NCI-H2081 (cell line): ENCODE data around the gene COX6B1.
"Not testable (repeated sequence)": the region's sequence is repeated elsewhere in the genome, so short reads cannot be mapped to it uniquely, and the experiment has no call there.

Source experiments
- DNase-seq, 2 experiments: peaks; one replicate each; lab custom pipeline; 2025; lab: John Stamatoyannopoulos, UW

Gene COX6B1

DNA sequence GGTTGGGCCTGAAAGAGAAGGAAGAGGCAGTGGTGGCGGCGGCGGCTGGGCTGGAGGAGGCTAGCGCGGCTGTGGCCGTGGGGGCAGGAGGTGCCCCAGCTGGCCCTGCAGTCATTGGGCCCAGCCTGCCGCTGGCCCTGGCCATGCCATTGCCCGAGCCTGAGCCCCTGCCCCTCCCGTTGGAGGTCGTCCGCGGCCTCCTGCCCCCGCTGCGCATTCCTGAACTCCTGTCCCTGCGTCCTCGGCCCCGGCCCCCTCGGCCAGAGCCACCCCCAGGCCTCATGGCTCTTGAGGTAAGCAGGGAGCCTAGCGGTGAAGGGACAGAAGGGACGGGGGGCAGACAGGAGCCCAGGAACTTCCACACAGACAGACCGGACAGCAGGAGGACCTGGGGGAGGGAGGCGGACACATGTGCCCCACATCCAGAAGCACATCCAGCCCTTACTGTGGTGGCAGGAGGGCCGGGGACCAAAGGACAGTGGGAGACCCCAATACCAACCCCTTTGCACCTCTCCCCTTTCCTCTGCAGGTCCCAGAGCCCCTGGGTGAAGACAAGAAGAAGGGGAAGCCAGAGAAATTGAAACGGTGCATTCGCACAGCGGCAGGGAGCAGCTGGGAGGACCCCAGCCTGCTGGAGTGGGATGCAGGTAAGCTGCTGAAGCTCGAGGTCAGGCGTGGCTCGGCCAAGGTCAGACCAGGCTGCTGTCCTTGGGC, 14.2 kb upstream of the COX6B1 start:
- no peak for DNase-seq

GRCh38 chr19:35636651-35637050, 11.5 kb upstream of the COX6B1 start:
- DNase-seq = no peak

GRCh38 chr19:35637165-35637564, 11.0 kb upstream of the COX6B1 start:
- no peak for DNase-seq

- DNase-seq = no peak
Measured at GRCh38 chr19:35639321-35639639, 8.8 kb upstream of the COX6B1 start.

GRCh38 chr19:35639863-35640262, 8.3 kb upstream of the COX6B1 start:
- no peak for DNase-seq

DNA sequence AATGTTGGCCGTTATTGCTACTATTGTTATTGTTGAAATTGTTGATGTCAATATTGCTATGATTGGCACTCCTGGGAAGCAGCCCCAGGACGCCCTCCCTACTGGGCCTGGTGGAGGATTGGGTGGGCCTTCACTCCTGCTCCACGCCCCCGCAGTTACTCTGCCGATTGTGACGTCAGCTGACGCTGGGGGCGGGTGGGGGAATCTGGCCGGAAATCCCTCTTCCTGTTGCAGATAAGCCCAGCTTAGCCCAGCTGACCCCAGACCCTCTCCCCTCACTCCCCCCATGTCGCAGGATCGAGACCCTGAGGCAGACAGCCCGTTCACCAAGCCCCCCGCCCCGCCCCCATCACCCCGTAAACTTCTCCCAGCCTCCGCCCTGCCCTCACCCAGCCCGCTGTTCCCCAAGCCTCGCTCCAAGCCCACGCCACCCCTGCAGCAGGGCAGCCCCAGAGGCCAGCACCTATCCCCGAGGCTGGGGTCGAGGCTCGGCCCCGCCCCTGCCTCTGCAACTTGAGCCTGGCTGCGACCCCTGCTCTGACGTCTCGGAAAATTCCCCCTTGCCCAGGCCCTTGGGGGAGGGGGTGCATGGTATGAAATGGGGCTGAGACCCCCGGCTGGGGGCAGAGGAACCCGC, 6.5 kb upstream of the COX6B1 start, which contains the start of gene ETV2:
ETV2 (plus strand) TSS at position 231 of the 637 bp plus-strand sequence. CDS start 716 bp downstream, outside the sequence.
- DNase-seq = no peak

DNA sequence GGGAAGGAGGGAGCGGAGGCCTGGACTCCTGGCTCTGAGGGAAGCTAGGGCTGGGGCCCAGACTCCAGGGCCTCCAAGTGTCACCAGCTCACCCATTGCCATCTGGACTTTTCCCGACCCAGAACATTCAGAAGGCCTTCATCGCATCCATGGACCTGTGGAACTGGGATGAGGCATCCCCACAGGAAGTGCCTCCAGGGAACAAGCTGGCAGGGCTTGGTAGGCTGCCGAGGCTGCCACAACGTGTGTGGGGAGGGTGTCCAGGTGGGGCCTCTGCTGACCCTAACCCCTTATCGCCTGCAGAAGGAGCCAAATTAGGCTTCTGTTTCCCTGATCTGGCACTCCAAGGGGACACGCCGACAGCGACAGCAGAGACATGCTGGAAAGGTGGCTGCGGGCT, 5.8 kb upstream of the COX6B1 start:
- DNase-seq = no peak

DNA sequence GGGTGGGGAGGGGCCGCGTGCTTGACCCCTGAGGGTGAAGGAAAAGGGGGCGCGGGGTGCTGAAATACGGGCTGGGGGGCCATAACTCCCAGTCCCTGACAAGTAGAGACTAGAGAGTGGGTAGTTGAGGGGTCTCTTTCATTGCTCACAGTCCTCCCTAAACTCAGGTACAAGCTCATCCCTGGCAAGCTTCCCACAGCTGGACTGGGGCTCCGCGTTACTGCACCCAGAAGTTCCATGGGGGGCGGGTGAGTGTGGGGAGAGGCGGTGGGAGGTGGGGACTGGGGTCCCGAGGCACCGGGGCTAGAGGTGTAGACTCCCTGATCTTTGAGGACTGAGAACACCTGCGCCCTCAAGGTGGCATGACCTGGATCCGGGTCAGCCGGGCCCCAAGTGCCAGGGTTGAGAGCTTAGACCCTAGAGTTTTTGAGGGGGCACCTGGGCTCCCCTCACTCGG, 5.3 kb upstream of the COX6B1 start:
- no peak for DNase-seq

- DNase-seq = peak; percentile 73
Measured at GRCh38 chr19:35643255-35644205, 4.6 kb upstream of the COX6B1 start.

DNA sequence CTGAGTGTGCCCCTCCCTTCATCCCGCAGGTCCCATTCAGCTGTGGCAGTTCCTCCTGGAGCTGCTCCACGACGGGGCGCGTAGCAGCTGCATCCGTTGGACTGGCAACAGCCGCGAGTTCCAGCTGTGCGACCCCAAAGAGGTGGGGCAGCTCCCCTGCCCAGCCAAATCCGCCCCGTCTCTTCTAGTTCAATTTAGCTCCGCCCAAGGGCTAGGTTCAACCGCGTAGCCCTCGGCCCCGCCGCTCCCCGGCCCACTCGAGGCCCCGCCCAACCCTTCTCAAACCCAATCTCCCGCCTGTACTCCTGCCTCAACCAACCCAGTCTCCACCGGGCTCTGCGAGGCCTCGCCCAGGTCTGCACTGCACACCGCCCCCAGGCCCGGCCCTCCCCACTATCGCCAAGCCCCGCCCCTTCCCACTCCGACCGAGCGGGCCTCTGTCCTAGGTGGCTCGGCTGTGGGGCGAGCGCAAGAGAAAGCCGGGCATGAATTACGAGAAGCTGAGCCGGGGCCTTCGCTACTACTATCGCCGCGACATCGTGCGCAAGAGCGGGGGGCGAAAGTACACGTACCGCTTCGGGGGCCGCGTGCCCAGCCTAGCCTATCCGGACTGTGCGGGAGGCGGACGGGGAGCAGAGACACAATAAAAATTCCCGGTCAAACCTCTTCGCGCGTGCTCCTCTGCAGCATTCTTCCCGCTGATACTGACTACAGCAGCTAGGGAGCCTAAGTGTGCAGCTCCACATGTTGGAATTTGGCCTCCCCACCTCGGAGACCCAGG, 3.7 kb upstream of the COX6B1 start:
- peak; percentile 92 for DNase-seq

DNA sequence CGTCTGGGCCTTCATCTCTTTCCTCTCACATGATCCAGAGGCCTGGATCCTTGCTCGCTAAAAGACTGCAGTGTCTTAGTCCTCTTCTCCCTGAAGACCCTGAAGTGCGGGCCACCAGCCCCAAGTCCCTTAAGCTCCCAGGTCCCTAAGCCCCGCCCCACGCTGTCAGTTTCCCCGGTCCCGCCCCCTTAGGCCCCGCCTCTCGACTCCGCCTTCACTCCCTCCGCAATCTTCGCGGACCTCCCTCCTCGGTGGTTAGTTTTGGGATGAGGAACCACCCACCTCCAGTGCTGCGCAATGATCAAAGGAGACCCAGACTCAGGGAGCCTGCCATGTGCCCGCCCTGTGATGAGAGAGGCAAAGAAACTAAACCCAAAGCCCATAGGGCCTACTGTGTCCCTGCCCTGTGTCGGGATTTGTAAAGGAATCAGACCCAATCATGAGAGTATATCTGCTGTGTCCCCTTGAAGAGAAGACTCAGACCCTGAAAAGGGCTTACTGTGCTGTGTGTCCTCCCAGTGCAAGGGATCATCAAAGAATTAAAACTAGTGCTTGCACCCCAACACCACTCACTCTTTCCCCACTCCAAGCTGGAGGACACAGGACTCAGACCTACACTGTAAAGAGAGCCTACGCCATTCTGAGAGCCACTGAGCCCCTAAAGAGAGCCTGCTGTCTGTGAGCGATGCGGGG, 3.0 kb upstream of the COX6B1 start:
- DNase-seq = peak; percentile 29 to 46

DNA sequence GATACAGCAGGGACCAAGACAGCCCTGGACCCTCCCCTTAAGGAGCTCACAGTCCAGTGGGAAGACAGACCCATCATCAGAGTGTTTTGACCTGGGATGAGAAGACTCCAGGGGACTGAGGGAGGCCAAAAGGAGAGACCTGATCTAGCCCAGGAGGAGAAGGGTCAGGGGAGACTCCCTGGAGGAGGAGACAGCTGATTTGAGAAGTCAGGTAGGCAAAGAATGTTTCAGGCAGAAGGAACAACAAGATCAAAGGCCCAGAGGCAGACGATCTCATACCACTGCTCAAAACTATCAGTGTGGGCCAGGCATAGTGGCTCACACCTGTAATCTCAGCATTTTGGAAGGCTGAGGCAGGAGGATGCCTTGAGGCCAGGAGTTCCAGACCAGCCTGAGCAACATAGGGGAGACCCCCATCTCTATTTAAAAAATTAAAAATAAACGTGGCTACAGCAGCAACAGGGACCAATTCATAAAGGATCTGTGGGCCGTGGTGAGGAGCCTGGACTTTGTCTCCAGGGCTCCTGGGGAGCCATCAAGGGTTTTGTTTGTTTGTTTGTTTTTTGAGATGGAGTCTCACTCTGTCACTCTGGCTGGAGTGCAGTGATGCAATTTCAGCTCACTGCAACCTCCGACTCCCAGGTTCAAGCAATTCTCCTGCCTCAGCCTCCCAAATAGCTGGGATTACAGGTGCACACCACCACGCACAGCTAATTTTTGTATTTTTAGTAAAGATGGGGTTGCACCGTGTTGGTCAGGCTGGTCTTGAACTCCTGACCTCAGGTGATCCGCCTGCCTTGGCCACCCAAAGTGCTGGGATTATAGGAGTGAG, 2.2 kb upstream of the COX6B1 start:
- no peak for DNase-seq

GRCh38 chr19:35650581-35650980, 2.5 kb downstream of the COX6B1 start:
- no peak for DNase-seq

DNA sequence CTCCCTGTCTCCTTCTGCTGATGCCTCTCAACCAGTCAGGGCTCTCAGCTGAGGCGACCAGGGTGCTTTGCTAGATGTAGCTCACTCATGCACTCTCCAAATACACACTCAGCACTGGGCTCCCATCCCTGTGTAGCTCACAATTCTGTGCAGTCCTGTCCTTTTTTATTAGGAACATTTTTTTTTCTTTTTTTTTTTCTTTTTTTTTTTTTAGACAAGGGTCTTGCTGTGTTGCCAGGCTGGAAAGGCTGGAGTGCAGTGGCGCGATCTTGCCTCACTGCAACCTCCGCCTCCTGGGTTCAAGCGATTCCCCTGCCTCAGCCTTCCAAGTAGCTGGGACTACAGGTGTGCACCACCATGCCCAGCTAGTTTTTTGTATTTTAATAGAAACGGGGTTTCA, 6.7 kb downstream of the COX6B1 start:
- not testable (repeated sequence) for DNase-seq

DNA sequence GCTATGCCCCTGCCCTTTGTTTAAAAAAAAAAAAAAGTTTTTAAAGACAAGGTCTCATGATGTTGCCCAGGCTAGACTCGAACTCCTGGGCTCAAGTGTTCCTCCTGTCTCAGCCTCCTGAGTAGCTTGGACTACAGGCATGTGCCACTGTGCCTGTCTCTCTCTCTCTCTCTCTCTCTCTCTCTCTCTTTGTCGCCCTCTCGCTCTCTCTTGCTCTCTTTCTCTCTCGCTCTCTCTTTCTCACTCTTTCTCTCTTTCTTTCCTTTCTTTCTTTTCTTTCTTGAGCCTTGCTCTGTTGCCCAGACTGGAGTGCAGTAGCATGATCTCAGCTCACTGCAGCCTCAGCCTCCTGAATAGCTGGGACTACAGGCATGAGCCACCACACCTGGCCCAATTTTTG, 7.5 kb downstream of the COX6B1 start:
- no peak for DNase-seq

DNA sequence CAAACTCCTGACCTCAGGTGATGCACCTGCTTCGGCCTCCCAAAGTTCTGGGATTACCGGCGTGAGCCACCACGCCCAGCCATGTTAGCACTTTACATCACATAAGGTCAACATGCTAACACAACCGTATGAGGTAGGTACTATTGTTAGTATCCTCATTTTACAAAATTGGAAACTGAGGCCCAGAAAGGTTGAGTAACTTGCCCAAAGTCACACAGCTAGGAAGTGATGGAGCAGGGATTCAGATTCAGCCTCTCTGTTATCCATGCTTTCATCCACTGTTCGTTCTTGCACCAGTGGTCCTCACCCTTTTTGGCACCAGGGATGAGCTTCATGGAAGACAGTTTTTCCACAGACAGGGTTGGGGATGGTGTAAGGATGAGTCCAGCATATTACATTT, 8.6 kb downstream of the COX6B1 start:
- DNase-seq = no peak

DNA sequence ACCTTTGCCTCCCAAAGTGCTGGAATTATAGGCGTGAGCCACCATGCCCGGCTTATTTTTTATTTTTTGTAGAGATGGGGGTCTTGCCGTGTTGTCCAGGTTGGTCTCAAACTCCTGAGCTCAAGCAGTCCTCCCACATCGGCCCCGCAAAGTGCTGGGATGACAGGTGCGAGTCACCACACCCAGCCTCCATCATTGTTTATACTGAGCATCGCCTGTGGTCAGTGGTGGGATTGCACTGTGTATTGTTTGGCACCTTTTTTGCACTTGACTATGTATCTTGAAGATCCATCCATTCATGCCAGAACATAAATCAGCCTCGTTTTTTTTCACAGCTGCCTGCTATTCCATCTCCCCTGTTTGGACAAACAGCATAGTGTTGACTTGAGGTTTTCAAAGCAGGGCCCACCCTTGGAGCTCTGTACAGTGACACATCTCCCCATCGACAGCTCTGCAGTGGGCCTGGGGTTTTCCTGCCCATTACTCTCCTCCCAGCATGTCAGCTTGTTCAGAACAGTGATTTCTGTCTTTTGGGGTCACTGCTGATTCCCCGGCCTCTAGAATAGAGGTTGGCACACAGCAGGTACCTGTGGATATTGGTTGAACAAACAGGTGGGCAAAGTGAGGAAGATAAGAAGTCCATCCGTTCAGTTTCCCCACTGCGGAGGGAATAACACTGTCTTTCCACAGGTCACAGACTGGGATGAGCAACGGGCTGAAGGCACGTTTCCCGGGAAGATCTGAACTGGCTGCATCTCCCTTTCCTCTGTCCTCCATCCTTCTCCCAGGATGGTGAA, 10.0 kb downstream of the COX6B1 start:
- no peak for DNase-seq

- no peak for DNase-seq
Measured at GRCh38 chr19:35661995-35662340, 13.8 kb downstream of the COX6B1 start.

GRCh38 chr19:35663981-35664380, 15.9 kb downstream of the COX6B1 start:
- DNase-seq = no peak

DNA sequence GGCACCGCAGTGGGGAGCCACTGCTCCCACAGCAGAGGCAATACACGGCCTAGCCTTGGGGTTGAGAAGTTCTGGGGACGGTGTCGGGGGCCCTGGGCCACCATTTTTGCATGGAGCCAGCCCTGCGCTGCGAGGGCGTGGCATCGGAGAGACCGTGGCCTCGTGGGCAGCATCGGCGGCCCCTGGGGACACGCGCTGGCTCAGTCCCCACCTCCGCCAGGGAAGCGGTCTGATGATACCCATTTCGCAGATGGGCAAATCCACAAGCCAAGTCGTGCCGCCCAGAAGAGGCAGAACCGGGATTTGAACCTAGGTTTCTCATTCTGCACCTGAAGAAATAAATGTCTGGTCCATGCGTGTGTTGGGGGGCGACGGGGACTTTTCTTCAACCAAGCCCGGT, 17.0 kb downstream of the COX6B1 start:
- DNase-seq = no peak
